Activated T-helper 17 cell treated with anti-CD3 and anti-CD28 coated beads, Interleukin-2, amount 50 U/mL, for 72 hours (primary cell): ENCODE results near the gene USP10. TPM values are rescaled to one million over a fixed set of nuclear protein-coding genes. Genes with fewer than 3 reads are reported as not detected.

Source experiments
- total RNA-seq, 2 donors: library from RNA; stranded (reverse); gene quantifications; one replicate each; pipeline ENCODE4 v1.2.3, GENCODE V29; 2022

USP10 gene
- total RNA-seq, 2 donors from 2014 or later, result 93.4 to 127 TPM

Other genes starting within 250 kb of the USP10 start
- gene MEAK7, start 195.3 kb upstream of the USP10 start, total RNA-seq, result 10 to 100 TPM; 18.5 to 28.5 TPM
- 100 to 1,000 TPM; 250 to 505 TPM for gene COTL1, start 81.9 kb upstream of the USP10 start, total RNA-seq
- gene KLHL36, start 51.5 kb upstream of the USP10 start, total RNA-seq, result 10 to 100 TPM; 52.3 to 65.5 TPM
- under 1 TPM; 0.30 to 0.66 TPM for gene CRISPLD2, start 120.0 kb downstream of the USP10 start, total RNA-seq